Measurements from ENCODE around the gene RPTOR. TPM values are rescaled to one million over a fixed set of nuclear protein-coding genes. Genes with fewer than 3 reads are reported as not detected.

RPTOR gene
- total RNA-seq, 2 experiments from 2014 or later: 88.9 to 91.8 TPM

GRCh38 chr17:80835816-80836657 lies 291.4 kb downstream of the RPTOR start:
- H3K4me1 Mint-ChIP-seq: peaks cover 51% of the 10 kb centered on the region
- POLR2A ChIA-PET: interaction anchor here (2.2 kb wide), 1 partner anchor 57 kb away, joined by 7 read pairs; no protein-coding TSS in a partner anchor

GRCh38 chr17:80836658-80836965 lies 292.0 kb downstream of the RPTOR start:
- Mint-ChIP-seq H3K9me3 (no peaks in the 10 kb centered on the region), H3K4me1 (peaks cover 45% of the 10 kb centered on the region), H3K27ac (no peak overlapping the region), H3K27me3 (no peaks in the 10 kb centered on the region), H3K36me3 (ENCODE audit: low read depth) (peaks cover 30% of the 10 kb centered on the region), H3K4me3 (no peak overlapping the region)
- CTCF ChIA-PET: no interaction called here
- POLR2A ChIA-PET: interaction anchor here (2.2 kb wide), 1 partner anchor 56 kb away, joined by 7 read pairs; no protein-coding TSS in a partner anchor
- no peak for DNase-seq

More at GRCh38 chr17:80835816-80836657, 291.4 kb downstream of the RPTOR start:
- Mint-ChIP-seq H3K4me3 (no peak overlapping the region), H3K27ac (peak overlapping the region; percentile 26), H3K36me3 (ENCODE audit: low read depth) (peaks cover 33% of the 10 kb centered on the region), H3K9me3 (no peaks in the 10 kb centered on the region), H3K27me3 (no peaks in the 10 kb centered on the region)
- CTCF ChIA-PET: no interaction called here
- DNase-seq: no peak

GRCh38 chr17:80836971-80837481 lies 292.4 kb downstream of the RPTOR start:
- peaks cover 26% of the 10 kb centered on the region for H3K36me3 Mint-ChIP-seq (ENCODE audit: low read depth)
- POLR2A ChIA-PET: interaction anchor here (2.2 kb wide), 1 partner anchor 56 kb away, joined by 7 read pairs; no protein-coding TSS in a partner anchor
- CTCF ChIA-PET: no interaction called here
- DNase-seq: no peak
- H3K9me3 Mint-ChIP-seq: no peaks in the 10 kb centered on the region
- H3K4me1 Mint-ChIP-seq: peaks cover 41% of the 10 kb centered on the region
- no peak overlapping the region for H3K4me3 Mint-ChIP-seq
- no peaks in the 10 kb centered on the region for H3K27me3 Mint-ChIP-seq
- H3K27ac Mint-ChIP-seq: peak overlapping the region; percentile 31

- POLR2A ChIA-PET: interaction anchor here (2.2 to 2.8 kb wide), 2 partner anchors 10 to 55 kb away, joined by 7 to 9 read pairs; no protein-coding TSS in a partner anchor
- CTCF ChIA-PET: interaction anchor here (1.3 kb wide), 1 partner anchor 10 kb away, joined by 3 read pairs; no protein-coding TSS in a partner anchor
- Mint-ChIP-seq H3K4me3 (no peak overlapping the region), H3K27me3 (no peaks in the 10 kb centered on the region), H3K4me1 (peaks cover 38% of the 10 kb centered on the region), H3K27ac (no peak overlapping the region), H3K36me3 (ENCODE audit: low read depth) (peaks cover 31% of the 10 kb centered on the region), H3K9me3 (no peaks in the 10 kb centered on the region)
- no peak for DNase-seq
Measured at GRCh38 chr17:80837711-80838110, 293.1 kb downstream of the RPTOR start.

GRCh38 chr17:80838311-80839025 lies 293.8 kb downstream of the RPTOR start:
- Mint-ChIP-seq H3K4me1 (peaks cover 35% of the 10 kb centered on the region), H3K4me3 (no peak overlapping the region), H3K27ac (no peak overlapping the region), H3K9me3 (no peaks in the 10 kb centered on the region), H3K27me3 (no peaks in the 10 kb centered on the region), H3K36me3 (ENCODE audit: low read depth) (peaks cover 35% of the 10 kb centered on the region)
- ChIA-PET CTCF (interaction anchor here (1.3 kb wide), 1 partner anchor 9 kb away, joined by 3 read pairs; no protein-coding TSS in a partner anchor), POLR2A (interaction anchor here (0.7 to 2.8 kb wide), 2 partner anchors 9 to 17 kb away, joined by 3 to 9 read pairs; no protein-coding TSS in a partner anchor)
- no peak for DNase-seq

- no peaks in the 10 kb centered on the region for H3K9me3 Mint-ChIP-seq
- H3K36me3 Mint-ChIP-seq (ENCODE audit: low read depth): peaks cover 35% of the 10 kb centered on the region
- no peaks in the 10 kb centered on the region for H3K27me3 Mint-ChIP-seq
- H3K4me3 Mint-ChIP-seq: no peak overlapping the region
- POLR2A ChIA-PET: interaction anchor here (0.6 to 2.8 kb wide), 4 partner anchors 9 to 404 kb away, joined by 3 to 9 read pairs (median 3); no protein-coding TSS in a partner anchor
- CTCF ChIA-PET: interaction anchor here (1.3 kb wide), 1 partner anchor 8 kb away, joined by 3 read pairs; no protein-coding TSS in a partner anchor
- DNase-seq: no peak
- no peak overlapping the region for H3K27ac Mint-ChIP-seq
- peaks cover 32% of the 10 kb centered on the region for H3K4me1 Mint-ChIP-seq
Measured at GRCh38 chr17:80839026-80839345, 294.3 kb downstream of the RPTOR start.

GRCh38 chr17:80839511-80839941 lies 294.9 kb downstream of the RPTOR start:
- Mint-ChIP-seq H3K27me3 (no peaks in the 10 kb centered on the region), H3K4me1 (peaks cover 29% of the 10 kb centered on the region), H3K9me3 (no peaks in the 10 kb centered on the region), H3K36me3 (ENCODE audit: low read depth) (peaks cover 30% of the 10 kb centered on the region), H3K27ac (no peak overlapping the region), H3K4me3 (no peak overlapping the region)
- CTCF ChIA-PET: interaction anchor here (1.7 kb wide), 1 partner anchor 60 kb away, joined by 4 read pairs; no protein-coding TSS in a partner anchor
- DNase-seq: no peak
- POLR2A ChIA-PET: interaction anchor here (0.6 to 2.8 kb wide), 3 partner anchors 8 to 404 kb away, joined by 3 to 9 read pairs (median 3); no protein-coding TSS in a partner anchor

GRCh38 chr17:80839970-80840369 lies 295.3 kb downstream of the RPTOR start:
- no peak for DNase-seq
- ChIA-PET CTCF (interaction anchor here (1.7 kb wide), 1 partner anchor 59 kb away, joined by 4 read pairs; no protein-coding TSS in a partner anchor), POLR2A (interaction anchor here (1.0 to 2.8 kb wide), 2 partner anchors 8 to 20 kb away, joined by 3 to 9 read pairs; no protein-coding TSS in a partner anchor)
- peaks cover 24% of the 10 kb centered on the region for H3K4me1 Mint-ChIP-seq
- H3K9me3 Mint-ChIP-seq: no peaks in the 10 kb centered on the region
- H3K27me3 Mint-ChIP-seq: no peaks in the 10 kb centered on the region
- H3K27ac Mint-ChIP-seq: no peak overlapping the region
- no peak overlapping the region for H3K4me3 Mint-ChIP-seq
- peaks cover 30% of the 10 kb centered on the region for H3K36me3 Mint-ChIP-seq (ENCODE audit: low read depth)

GRCh38 chr17:80842456-80843013 lies 297.9 kb downstream of the RPTOR start:
- Mint-ChIP-seq H3K4me1 (peaks cover 34% of the 10 kb centered on the region), H3K9me3 (no peaks in the 10 kb centered on the region), H3K27me3 (no peaks in the 10 kb centered on the region), H3K36me3 (ENCODE audit: low read depth) (peaks cover 39% of the 10 kb centered on the region), H3K4me3 (no peak overlapping the region), H3K27ac (no peak overlapping the region)
- CTCF ChIA-PET: interaction anchor here (1.6 kb wide), 1 partner anchor 57 kb away, joined by 4 read pairs; no protein-coding TSS in a partner anchor
- no peak for DNase-seq
- POLR2A ChIA-PET: interaction anchor here (1.0 to 3.8 kb wide), 3 partner anchors 8 to 13 kb away, joined by 4 to 25 read pairs (median 19); no protein-coding TSS in a partner anchor

GRCh38 chr17:80843741-80844156 lies 299.1 kb downstream of the RPTOR start:
- H3K4me3 Mint-ChIP-seq: no peak overlapping the region
- CTCF ChIA-PET: no interaction called here
- H3K36me3 Mint-ChIP-seq (ENCODE audit: low read depth): peaks cover 46% of the 10 kb centered on the region
- H3K27me3 Mint-ChIP-seq: no peaks in the 10 kb centered on the region
- H3K9me3 Mint-ChIP-seq: no peaks in the 10 kb centered on the region
- POLR2A ChIA-PET: interaction anchor here (0.8 to 3.8 kb wide), 3 partner anchors 11 to 389 kb away, joined by 3 to 25 read pairs (median 19); no protein-coding TSS in a partner anchor
- no peak for DNase-seq
- peaks cover 46% of the 10 kb centered on the region for H3K4me1 Mint-ChIP-seq
- H3K27ac Mint-ChIP-seq: no peak overlapping the region

- no peak overlapping the region for H3K4me3 Mint-ChIP-seq
- no peaks in the 10 kb centered on the region for H3K27me3 Mint-ChIP-seq
- peaks cover 49% of the 10 kb centered on the region for H3K36me3 Mint-ChIP-seq (ENCODE audit: low read depth)
- ChIA-PET CTCF (interaction anchor here (0.7 to 1.3 kb wide), 2 partner anchors 21 to 97 kb away, joined by 3 read pairs; no protein-coding TSS in a partner anchor), POLR2A (interaction anchor here (1.4 to 5.0 kb wide), 4 partner anchors 11 to 48 kb away, joined by 8 to 49 read pairs (median 22); no protein-coding TSS in a partner anchor)
- no peak for DNase-seq
- H3K4me1 Mint-ChIP-seq: peaks cover 52% of the 10 kb centered on the region
- H3K9me3 Mint-ChIP-seq: no peaks in the 10 kb centered on the region
- H3K27ac Mint-ChIP-seq: no peak overlapping the region
Measured at GRCh38 chr17:80844418-80844990, 299.9 kb downstream of the RPTOR start.

Data from activated CD4-positive, alpha-beta memory T cell treated with anti-CD3 and anti-CD28 coated beads, Interleukin-2, amount 10 ng/mL, durations not matched to agents 7 days and 5 days (primary cell).